ENCODE results near the gene ARFIP2. TPM values are rescaled to one million over a fixed set of nuclear protein-coding genes. Genes with fewer than 3 reads are reported as not detected.
A peak's percentile ranks its signal among the peaks of the same experiment; 100 is the strongest.

ARFIP2 gene
- total RNA-seq, 1 donor from 2014 or later, result 61.4 TPM

DNA sequence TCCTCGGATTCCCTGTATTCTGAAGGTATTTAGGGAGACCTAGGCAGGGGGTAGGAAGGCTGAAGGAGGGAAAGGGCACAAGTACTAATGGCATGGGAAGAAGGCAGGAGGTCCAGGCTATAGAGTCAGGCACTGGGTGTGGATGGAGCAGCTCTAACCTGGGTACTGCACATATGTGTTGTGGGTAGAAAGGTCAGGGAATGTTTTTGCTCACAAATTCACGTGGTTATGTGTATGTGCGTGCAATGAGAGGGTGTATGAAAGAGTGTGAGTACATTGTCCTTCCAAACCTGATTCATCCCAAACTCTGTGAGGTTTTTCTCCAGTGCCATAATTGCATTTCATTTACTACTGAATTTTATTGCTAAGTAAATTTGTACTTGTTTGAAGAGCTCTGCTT is 39.1 kb upstream of the ARFIP2 start:
- no peak for DNase-seq (ENCODE audit: low spot score)

DNA sequence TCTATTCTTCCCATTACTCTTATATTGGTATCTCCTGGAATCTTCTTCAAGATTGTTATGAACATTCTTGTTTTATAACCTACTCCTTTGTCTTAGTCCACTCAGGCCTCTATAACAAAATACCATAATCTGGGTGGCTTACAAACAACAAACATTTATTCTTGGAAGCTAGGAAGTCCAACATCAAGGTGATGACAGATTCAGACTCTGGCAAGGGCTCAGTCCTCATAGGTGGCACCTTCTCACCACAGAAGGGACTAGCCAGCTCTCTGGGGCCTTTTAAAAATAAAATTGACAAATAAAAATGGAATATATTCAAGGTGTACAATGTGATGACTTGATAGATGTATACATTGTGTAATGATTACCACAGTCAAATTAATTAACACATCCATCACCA is 35.7 kb upstream of the ARFIP2 start:
- no peak for DNase-seq (ENCODE audit: low spot score)
- TF ChIP-seq, protein P1, sequence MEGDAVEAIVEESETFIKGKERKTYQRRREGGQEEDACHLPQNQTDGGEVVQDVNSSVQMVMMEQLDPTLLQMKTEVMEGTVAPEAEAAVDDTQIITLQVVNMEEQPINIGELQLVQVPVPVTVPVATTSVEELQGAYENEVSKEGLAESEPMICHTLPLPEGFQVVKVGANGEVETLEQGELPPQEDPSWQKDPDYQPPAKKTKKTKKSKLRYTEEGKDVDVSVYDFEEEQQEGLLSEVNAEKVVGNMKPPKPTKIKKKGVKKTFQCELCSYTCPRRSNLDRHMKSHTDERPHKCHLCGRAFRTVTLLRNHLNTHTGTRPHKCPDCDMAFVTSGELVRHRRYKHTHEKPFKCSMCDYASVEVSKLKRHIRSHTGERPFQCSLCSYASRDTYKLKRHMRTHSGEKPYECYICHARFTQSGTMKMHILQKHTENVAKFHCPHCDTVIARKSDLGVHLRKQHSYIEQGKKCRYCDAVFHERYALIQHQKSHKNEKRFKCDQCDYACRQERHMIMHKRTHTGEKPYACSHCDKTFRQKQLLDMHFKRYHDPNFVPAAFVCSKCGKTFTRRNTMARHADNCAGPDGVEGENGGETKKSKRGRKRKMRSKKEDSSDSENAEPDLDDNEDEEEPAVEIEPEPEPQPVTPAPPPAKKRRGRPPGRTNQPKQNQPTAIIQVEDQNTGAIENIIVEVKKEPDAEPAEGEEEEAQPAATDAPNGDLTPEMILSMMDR (IDR thresholded peaks at IDR 0.05), result no peak
- H3K4me1 Mint-ChIP-seq (ENCODE audit: low read depth), result peaks cover 20% of the 10 kb centered on the region
- H3K4me3 Mint-ChIP-seq (ENCODE audit: unreplicated experiment), result no peak overlapping the region
- H3K9me3 Mint-ChIP-seq (ENCODE audit: low read depth), result peaks cover 4% of the 10 kb centered on the region
- H3K27me3 Mint-ChIP-seq (ENCODE audit: low read depth), result no peaks in the 10 kb centered on the region
- peaks cover 8% of the 10 kb centered on the region for H3K36me3 Mint-ChIP-seq (ENCODE audit: low read depth)
- H3K27ac Mint-ChIP-seq (ENCODE audit: unreplicated experiment), result no peak overlapping the region

More for the DNA sequence above, 39.1 kb upstream of the ARFIP2 start:
- Mint-ChIP-seq H3K27ac (ENCODE audit: unreplicated experiment) (no peak overlapping the region), H3K36me3 (ENCODE audit: low read depth) (peaks cover 11% of the 10 kb centered on the region), H3K4me3 (ENCODE audit: unreplicated experiment) (no peak overlapping the region), H3K4me1 (ENCODE audit: low read depth) (peaks cover 18% of the 10 kb centered on the region), H3K27me3 (ENCODE audit: low read depth) (no peaks in the 10 kb centered on the region), H3K9me3 (ENCODE audit: low read depth) (no peaks in the 10 kb centered on the region)
- TF ChIP-seq, protein P1 (IDR thresholded peaks at IDR 0.05), result no peak

DNA sequence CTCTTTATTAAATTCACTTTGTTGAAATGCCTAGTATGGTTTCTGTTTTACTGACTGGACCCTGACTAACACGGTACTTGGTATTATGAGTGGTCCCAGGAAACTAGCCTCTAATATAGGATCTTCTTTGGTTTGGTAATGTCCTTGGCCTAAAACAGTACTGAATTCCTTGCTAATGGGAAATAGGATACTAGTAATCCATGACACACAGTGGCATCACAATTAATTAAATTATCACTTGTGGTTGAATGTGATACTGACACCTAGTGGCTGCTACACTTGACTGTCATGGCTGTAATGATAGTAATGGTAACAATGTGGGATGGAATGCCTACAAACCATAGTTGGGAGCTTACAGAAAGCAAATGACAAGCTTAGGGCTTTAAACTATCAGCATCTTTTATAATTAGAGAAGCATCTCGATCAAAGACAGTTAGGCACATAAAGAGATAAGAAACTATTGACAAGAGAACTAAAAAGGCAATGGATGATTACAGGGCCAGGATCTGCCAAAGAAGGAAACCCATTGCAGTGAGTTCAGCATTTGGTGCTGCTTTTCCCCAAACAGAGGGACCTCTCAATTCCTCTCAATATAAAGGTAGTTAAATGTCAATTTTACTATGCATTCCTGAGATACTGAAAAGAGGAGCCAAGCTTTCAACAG is 24.6 kb upstream of the ARFIP2 start:
- no peak for DNase-seq (ENCODE audit: low spot score)
- TF ChIP-seq, protein P1 (IDR thresholded peaks at IDR 0.05), result peak; percentile 93
- H3K4me3 Mint-ChIP-seq (ENCODE audit: unreplicated experiment), result no peak overlapping the region
- H3K9me3 Mint-ChIP-seq (ENCODE audit: low read depth), result no peaks in the 10 kb centered on the region
- peaks cover 10% of the 10 kb centered on the region for H3K4me1 Mint-ChIP-seq (ENCODE audit: low read depth)
- H3K27me3 Mint-ChIP-seq (ENCODE audit: low read depth), result no peaks in the 10 kb centered on the region
- H3K27ac Mint-ChIP-seq (ENCODE audit: unreplicated experiment), result no peak overlapping the region
- peaks cover 7% of the 10 kb centered on the region for H3K36me3 Mint-ChIP-seq (ENCODE audit: low read depth)

DNA sequence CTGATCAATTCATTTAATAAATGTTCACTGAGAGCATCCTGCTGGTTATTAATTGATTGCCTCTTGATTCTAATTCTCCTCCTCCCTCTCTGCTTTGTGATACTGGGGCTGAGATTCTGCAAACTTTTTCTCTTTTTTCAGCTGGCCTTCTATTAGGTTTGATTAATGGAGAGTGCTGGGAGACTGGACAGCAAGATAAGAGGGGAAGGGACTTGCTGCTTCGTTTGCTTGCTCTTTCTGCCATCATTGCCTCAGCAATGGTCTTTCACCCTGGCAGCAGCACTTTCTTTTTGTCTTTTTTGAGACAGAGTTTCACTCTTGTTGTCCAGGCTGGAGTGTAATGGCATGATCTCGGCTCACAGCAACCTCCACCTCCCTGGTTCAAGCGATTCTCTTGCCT is 23.0 kb upstream of the ARFIP2 start:
- no peak for DNase-seq (ENCODE audit: low spot score)
- H3K27me3 Mint-ChIP-seq (ENCODE audit: low read depth), result no peaks in the 10 kb centered on the region
- TF ChIP-seq, protein P1 (IDR thresholded peaks at IDR 0.05), result no peak
- H3K4me3 Mint-ChIP-seq (ENCODE audit: unreplicated experiment), result no peak overlapping the region
- H3K36me3 Mint-ChIP-seq (ENCODE audit: low read depth), result peaks cover 4% of the 10 kb centered on the region
- H3K9me3 Mint-ChIP-seq (ENCODE audit: low read depth), result no peaks in the 10 kb centered on the region
- peaks cover 16% of the 10 kb centered on the region for H3K4me1 Mint-ChIP-seq (ENCODE audit: low read depth)
- H3K27ac Mint-ChIP-seq (ENCODE audit: unreplicated experiment), result no peak overlapping the region

DNA sequence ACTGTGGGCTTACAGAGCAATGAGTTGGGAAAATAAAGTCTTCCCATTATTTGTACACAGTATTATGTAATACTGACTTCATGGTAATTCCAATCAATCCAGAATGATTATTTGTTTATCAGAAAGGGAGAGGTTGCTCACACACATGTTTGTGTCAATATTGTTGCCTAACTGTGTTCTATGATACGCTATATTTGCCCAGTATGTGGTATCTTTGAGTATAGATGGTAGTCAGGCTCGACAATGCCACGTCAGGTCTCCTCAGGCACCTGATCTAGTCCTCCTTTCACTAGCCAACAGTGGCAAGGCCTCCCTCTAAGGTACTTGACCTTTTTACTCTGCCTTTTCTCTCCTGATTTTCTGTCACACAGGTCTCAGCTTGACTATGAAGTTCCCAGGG is 21.3 kb upstream of the ARFIP2 start:
- TF ChIP-seq, protein P1 (IDR thresholded peaks at IDR 0.05), result no peak
- no peaks in the 10 kb centered on the region for H3K27me3 Mint-ChIP-seq (ENCODE audit: low read depth)
- no peak for DNase-seq (ENCODE audit: low spot score)
- H3K4me1 Mint-ChIP-seq (ENCODE audit: low read depth), result peaks cover 16% of the 10 kb centered on the region
- H3K36me3 Mint-ChIP-seq (ENCODE audit: low read depth), result peaks cover 6% of the 10 kb centered on the region
- H3K9me3 Mint-ChIP-seq (ENCODE audit: low read depth), result no peaks in the 10 kb centered on the region
- H3K27ac Mint-ChIP-seq (ENCODE audit: unreplicated experiment), result no peak overlapping the region
- no peak overlapping the region for H3K4me3 Mint-ChIP-seq (ENCODE audit: unreplicated experiment)

Measured in chondrocyte (in vitro differentiated cells).